Stimulated activated CD4-positive, alpha-beta T cell treated with anti-CD3 and anti-CD28 coated beads, TNF-alpha, amount 100 ng/mL, for 48 hours (primary cell): ENCODE data around the gene TRPV2.
"Not testable (repeated sequence)": the region's sequence is repeated elsewhere in the genome, so short reads cannot be mapped to it uniquely, and the experiment has no call there.

Source experiments
- DNase-seq, 3 donors: peaks; one replicate each; pipeline ENCODE4 v3.0.0-alpha.2; 2020; ENCODE audit warnings: low read depth in 3 of 3

Gene TRPV2

GRCh38 chr17:16435925-16436886 is 20.8 kb downstream of the TRPV2 start:
- no peak for DNase-seq

GRCh38 chr17:16437083-16437482 is 21.7 kb downstream of the TRPV2 start:
- DNase-seq: no peak

GRCh38 chr17:16438173-16438556 is 22.8 kb downstream of the TRPV2 start:
- no peak for DNase-seq

- peak; percentile 89 to 97 (median 91) for DNase-seq
Measured at GRCh38 chr17:16438557-16439302, 23.4 kb downstream of the TRPV2 start.

GRCh38 chr17:16439303-16439791 is 24.0 kb downstream of the TRPV2 start:
- DNase-seq: no peak

- DNase-seq: no peak
Measured at GRCh38 chr17:16439811-16440351, 24.5 kb downstream of the TRPV2 start.

GRCh38 chr17:16440354-16440753 is 25.0 kb downstream of the TRPV2 start:
- DNase-seq: not testable (repeated sequence)

- DNase-seq: no peak
Measured at GRCh38 chr17:16440901-16441629, 25.7 kb downstream of the TRPV2 start.

GRCh38 chr17:16442141-16442540 is 26.8 kb downstream of the TRPV2 start:
- DNase-seq: no peak

GRCh38 chr17:16442594-16443510 is 27.5 kb downstream of the TRPV2 start:
- no peak for DNase-seq

- no peak for DNase-seq
Measured at GRCh38 chr17:16443511-16444257, 28.3 kb downstream of the TRPV2 start.

- no peak for DNase-seq
Measured at GRCh38 chr17:16444258-16444886, 29.0 kb downstream of the TRPV2 start.

GRCh38 chr17:16446338-16446983 is 31.1 kb downstream of the TRPV2 start:
- no peak for DNase-seq

GRCh38 chr17:16447676-16448075 is 32.3 kb downstream of the TRPV2 start:
- no peak for DNase-seq

- no peak for DNase-seq
Measured at GRCh38 chr17:16448490-16448889, 33.1 kb downstream of the TRPV2 start.

- no peak for DNase-seq
Measured at GRCh38 chr17:16449121-16449570, 33.8 kb downstream of the TRPV2 start.

GRCh38 chr17:16450028-16450427 is 34.7 kb downstream of the TRPV2 start:
- no peak for DNase-seq

GRCh38 chr17:16452268-16452667 is 36.9 kb downstream of the TRPV2 start:
- DNase-seq: not testable (repeated sequence)

GRCh38 chr17:16453493-16453851 is 38.1 kb downstream of the TRPV2 start:
- DNase-seq: no peak
